Esophagus squamous epithelium (tissue), 5 donors: ENCODE results near the gene PITPNM3. TPM values are rescaled to one million over a fixed set of nuclear protein-coding genes. Genes with fewer than 3 reads are reported as not detected.

Experiments
- DNase-seq: peaks from one replicate; lab custom pipeline; 2025; lab: John Stamatoyannopoulos, UW
- H3K27ac ChIP-seq, 4 donors: fragments of 200-600 bp; sonication (generic); one replicate each; pipeline ENCODE4 v1.5.1; 2016 to 2019; ENCODE audit warnings: mild to moderate bottlenecking in 1 of 4
- H3K27me3 ChIP-seq, 4 donors: fragments of 200-600 bp; sonication (generic); 1 replicate in 3 of 4; 2 replicates in 1 of 4; pipeline versions ENCODE4 v1.5.1 to v1.6.0; 2017 to 2021; ENCODE audit warnings: antibody characterized with exemption in 1 of 4
- H3K36me3 ChIP-seq, 3 donors: fragments of 200-600 bp; sonication (generic); one replicate each; pipeline ENCODE4 v1.5.1; 2016 to 2019
- H3K4me1 ChIP-seq, 3 donors: fragments of 200-600 bp; sonication (generic); one replicate each; pipeline ENCODE4 v1.5.1; 2017 to 2019
- H3K4me3 ChIP-seq, 4 donors: fragments of 200-600 bp; sonication (generic); 1 replicate in 3 of 4; 2 replicates in 1 of 4; pipeline ENCODE4 v1.5.1; 2016 to 2019; ENCODE audit warnings: mild to moderate bottlenecking in 2 of 4, moderate library complexity in 1 of 4
- H3K9me3 ChIP-seq, 3 donors: fragments of 200-600 bp; sonication (generic); one replicate each; pipeline ENCODE4 v1.5.1; 2016 to 2019
- POLR2A ChIP-seq, 4 donors: fragments of 450-650 bp; IDR thresholded peaks; one replicate each; pipeline ENCODE4 v1.6.1; 2017; ENCODE audit warnings: antibody characterized with exemption in 4 of 4, mild to moderate bottlenecking in 4 of 4, moderate library complexity in 3 of 4
- WGBS, 2 donors: methylation state at CpG; one replicate each; pipeline ENCODE4 v1.1.5; 2018; 5-methylcytosine and 5-hydroxymethylcytosine counted together
- intact Hi-C: fragments of 100-400 bp; cut with DNase I; formaldehyde crosslinking; loops from one replicate; pipeline ENCODE4 v1.15.0; 2022
- total RNA-seq, 4 donors: library from RNA; depleted of rRNA; stranded (reverse); fragments of >200 nt; gene quantifications; one replicate each; pipeline ENCODE4 v1.1.0, GENCODE V29; 2016
- TF ChIP-seq, protein P1 (sequence below), 6 experiments: fragments of 450-650 bp in 4 of 6; fragments of 200-600 bp in 2 of 6; sonication (generic) in 2 of 6; IDR thresholded peaks; one replicate each; pipeline ENCODE4 v1.5.1; 2016 to 2019; ENCODE audit warnings: antibody characterized with exemption in 6 of 6, mild to moderate bottlenecking in 4 of 6, moderate library complexity in 4 of 6
- donor health status: DM: yes; HTN: yes; CAD: no.

PITPNM3 gene
- total RNA-seq, 4 donors from 2014 or later: 14.0 to 33.4 (median 21.5) TPM

GRCh38 chr17:6592173-6592572, 35.8 kb upstream of the PITPNM3 start:
- TF ChIP-seq POLR2A (IDR thresholded peaks at IDR 0.05): no peak
- TF ChIP-seq, protein P1, sequence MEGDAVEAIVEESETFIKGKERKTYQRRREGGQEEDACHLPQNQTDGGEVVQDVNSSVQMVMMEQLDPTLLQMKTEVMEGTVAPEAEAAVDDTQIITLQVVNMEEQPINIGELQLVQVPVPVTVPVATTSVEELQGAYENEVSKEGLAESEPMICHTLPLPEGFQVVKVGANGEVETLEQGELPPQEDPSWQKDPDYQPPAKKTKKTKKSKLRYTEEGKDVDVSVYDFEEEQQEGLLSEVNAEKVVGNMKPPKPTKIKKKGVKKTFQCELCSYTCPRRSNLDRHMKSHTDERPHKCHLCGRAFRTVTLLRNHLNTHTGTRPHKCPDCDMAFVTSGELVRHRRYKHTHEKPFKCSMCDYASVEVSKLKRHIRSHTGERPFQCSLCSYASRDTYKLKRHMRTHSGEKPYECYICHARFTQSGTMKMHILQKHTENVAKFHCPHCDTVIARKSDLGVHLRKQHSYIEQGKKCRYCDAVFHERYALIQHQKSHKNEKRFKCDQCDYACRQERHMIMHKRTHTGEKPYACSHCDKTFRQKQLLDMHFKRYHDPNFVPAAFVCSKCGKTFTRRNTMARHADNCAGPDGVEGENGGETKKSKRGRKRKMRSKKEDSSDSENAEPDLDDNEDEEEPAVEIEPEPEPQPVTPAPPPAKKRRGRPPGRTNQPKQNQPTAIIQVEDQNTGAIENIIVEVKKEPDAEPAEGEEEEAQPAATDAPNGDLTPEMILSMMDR (IDR thresholded peaks at IDR 0.05): no peak
- intact Hi-C loops: no loop called here
- peaks cover 0 to 97% (median 21%) of the 10 kb centered on the region in 3 donors for H3K36me3 ChIP-seq
- H3K9me3 ChIP-seq: no peaks in the 10 kb centered on the region
- no peak for DNase-seq
- H3K27me3 ChIP-seq: no peaks in the 10 kb centered on the region
- peak overlapping the region in 2 of 4 donors; percentile 31 to 40 for H3K27ac ChIP-seq
- no peak overlapping the region for H3K4me3 ChIP-seq
- WGBS, 2 donors: 86 to 90% methylated on average over 6 of the region's 6 CpGs
- H3K4me1 ChIP-seq: peaks cover 0 to 4% (median 3%) of the 10 kb centered on the region in 3 donors

- intact Hi-C loops: no loop called here
- Histone ChIP-seq H3K4me1 (peaks cover 0 to 4% (median 3%) of the 10 kb centered on the region in 3 donors), H3K4me3 (no peak overlapping the region), H3K27ac (peak overlapping the region in 2 of 4 donors; percentile 31 to 40), H3K36me3 (peaks cover 1 to 97% (median 21%) of the 10 kb centered on the region in 3 donors), H3K9me3 (no peaks in the 10 kb centered on the region), H3K27me3 (no peaks in the 10 kb centered on the region)
- WGBS, 2 donors: 34 to 48% methylated on average over 7 of the region's 7 CpGs
- DNase-seq: no peak
- TF ChIP-seq, protein P1 (IDR thresholded peaks at IDR 0.05): no peak
- TF ChIP-seq POLR2A (IDR thresholded peaks at IDR 0.05): no peak
Observed at GRCh38 chr17:6591599-6592158, 35.3 kb upstream of the PITPNM3 start.

- Histone ChIP-seq H3K27ac (no peak overlapping the region), H3K27me3 (no peaks in the 10 kb centered on the region), H3K4me1 (peaks cover 0 to 4% (median 3%) of the 10 kb centered on the region in 3 donors), H3K9me3 (peaks cover 0 to 9% (median 0%) of the 10 kb centered on the region in 3 donors), H3K4me3 (no peak overlapping the region), H3K36me3 (peaks cover 4 to 97% (median 16%) of the 10 kb centered on the region in 3 donors)
- intact Hi-C loops: no loop called here
- DNase-seq: no peak
- 89 to 92% methylated on average over 13 to 14 of the region's 15 CpGs for WGBS, 2 donors
- TF ChIP-seq POLR2A (IDR thresholded peaks at IDR 0.05): no peak
- TF ChIP-seq, protein P1 (IDR thresholded peaks at IDR 0.05): no peak
Observed at GRCh38 chr17:6589266-6589946, 33.1 kb upstream of the PITPNM3 start.

DNA sequence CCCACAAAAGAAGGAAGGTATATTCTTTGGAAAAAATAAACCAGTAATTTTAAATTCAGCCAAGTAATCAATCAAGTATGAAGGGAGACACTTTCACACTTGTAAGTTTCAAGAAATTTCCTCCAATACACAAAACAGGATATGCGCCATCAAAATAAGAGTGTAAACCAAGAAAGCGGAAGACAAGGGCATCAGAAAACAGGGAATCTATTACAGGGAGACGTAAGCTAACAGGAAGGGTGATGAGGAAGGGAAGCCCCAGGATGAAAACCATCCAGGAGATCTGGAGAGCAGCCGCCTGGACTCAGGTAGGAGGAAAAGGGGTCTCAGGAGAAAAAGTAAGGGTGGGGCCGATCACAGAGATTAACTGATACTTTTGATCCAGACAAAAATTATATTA, 31.8 kb upstream of the PITPNM3 start:
- H3K4me3 ChIP-seq: no peak overlapping the region
- intact Hi-C loops: no loop called here

More for the DNA sequence above, 31.8 kb upstream of the PITPNM3 start:
- 91 to 94% methylated on average over 5 of the region's 5 CpGs for WGBS, 2 donors
- Histone ChIP-seq H3K27ac (no peak overlapping the region), H3K9me3 (peaks cover 0 to 9% (median 0%) of the 10 kb centered on the region in 3 donors), H3K36me3 (peaks cover 4 to 97% (median 10%) of the 10 kb centered on the region in 3 donors), H3K27me3 (no peaks in the 10 kb centered on the region), H3K4me1 (peaks cover 0 to 4% (median 3%) of the 10 kb centered on the region in 3 donors)
- TF ChIP-seq, protein P1 (IDR thresholded peaks at IDR 0.05): no peak
- TF ChIP-seq POLR2A (IDR thresholded peaks at IDR 0.05): no peak
- DNase-seq: no peak
